H1 (cell line): ENCODE data around the gene AOPEP. TPM values are rescaled to one million over a fixed set of nuclear protein-coding genes. Genes with fewer than 3 reads are reported as not detected.

Experiments
- CTCF ChIA-PET: fragments of 300-600 bp; sonication (Branson Sonifier 250); formaldehyde crosslinking; loops from one replicate; lab custom pipeline; 2021; ENCODE audit not compliant: partially characterized antibody; lab: Charles Lee
- POLR2A ChIA-PET: fragments of 300-600 bp; sonication (Branson Sonifier 250); formaldehyde crosslinking; loops from one replicate; lab custom pipeline; 2021; ENCODE audit warnings: inconsistent platforms; ENCODE audit not compliant: partially characterized antibody; lab: Charles Lee
- DNase-seq, 2 experiments: peaks; one replicate each; pipeline versions ENCODE4 v3.0.0 to v3.0.0-alpha.2; 2010 to 2022; ENCODE audit warnings: low spot score in 2 of 2, low read depth in 1 of 2, mixed read lengths in 1 of 2
- FAIRE-seq: peaks from 2 replicates; lab custom pipeline; 2011; peaks lifted over from hg19 to GRCh38; lab: Jason Lieb, UNC
- H2AFZ ChIP-seq: 2 replicates; pipeline ENCODE4 v1.8.1; 2012; ENCODE audit warnings: low read length, inconsistent platforms
- H2AK5ac ChIP-seq: 2 replicates; pipeline ENCODE4 v1.6.1; 2013; ENCODE audit warnings: low read depth, low read length
- H2BK120ac ChIP-seq: replicated peaks from 2 replicates; pipeline ENCODE3; 2013; ENCODE audit warnings: low read depth, low read length, inconsistent platforms
- H2BK12ac ChIP-seq: 2 replicates; pipeline ENCODE4 v1.6.1; 2013; ENCODE audit warnings: low read depth, low read length
- H2BK15ac ChIP-seq: 2 replicates; pipeline ENCODE4 v1.6.1; 2013; ENCODE audit warnings: low read length
- H2BK20ac ChIP-seq: 2 replicates; pipeline ENCODE4 v1.6.1; 2013; ENCODE audit warnings: low read length
- H2BK5ac ChIP-seq: 2 replicates; pipeline ENCODE4 v1.6.1; 2013; ENCODE audit warnings: low read depth, low read length
- H3K14ac ChIP-seq: 2 replicates; pipeline ENCODE4 v1.6.1; 2013; ENCODE audit warnings: inconsistent platforms; ENCODE audit not compliant: insufficient read length
- H3K18ac ChIP-seq: 2 replicates; pipeline ENCODE4 v1.6.1; 2013; ENCODE audit warnings: low read length; ENCODE audit errors: extremely low read depth
- H3K23ac ChIP-seq: 2 replicates; pipeline ENCODE4 v1.6.1; 2013; ENCODE audit warnings: inconsistent platforms; ENCODE audit not compliant: insufficient read length
- H3K23me2 ChIP-seq: 2 replicates; pipeline ENCODE4 v1.6.1; 2013; ENCODE audit warnings: low read depth, low read length
- H3K27ac ChIP-seq: 2 replicates; pipeline ENCODE4 v1.6.1; 2011; ENCODE audit warnings: low read depth, low read length, inconsistent platforms
- H3K27me3 ChIP-seq, 4 experiments: replicated peaks in 1 of 4; 1 replicate in 1 of 4; 2 replicates in 3 of 4; pipeline versions ENCODE4 v1.6.1 to v1.8.1; 2011 to 2013; ENCODE audit warnings: low read length in 3 of 4, mild to moderate bottlenecking in 3 of 4, inconsistent platforms in 2 of 4, mixed read lengths in 2 of 4, moderate library complexity in 1 of 4; ENCODE audit not compliant: control insufficient read depth in 3 of 4, insufficient read depth in 3 of 4; ENCODE audit errors: extremely low read depth in 1 of 4
- H3K36me3 ChIP-seq, 4 experiments: 2 replicates each; pipeline versions ENCODE4 v1.6.1 to v1.8.1; 2011 to 2013; ENCODE audit warnings: mild to moderate bottlenecking in 4 of 4, low read length in 3 of 4, moderate library complexity in 2 of 4, control low read depth in 1 of 4, inconsistent platforms in 1 of 4; ENCODE audit not compliant: insufficient read depth in 4 of 4, control insufficient read depth in 2 of 4
- H3K4ac ChIP-seq: replicated peaks from 2 replicates; pipeline ENCODE3; 2013; ENCODE audit warnings: low read length, low read depth, mixed read lengths, inconsistent platforms; ENCODE audit not compliant: insufficient read length
- H3K4me1 ChIP-seq, 4 experiments: replicated peaks in 1 of 4; 1 replicate in 1 of 4; 2 replicates in 3 of 4; pipeline versions ENCODE4 v1.6.1 to v1.8.1; 2011 to 2013; ENCODE audit warnings: low read length in 3 of 4, inconsistent platforms in 2 of 4, mixed read lengths in 1 of 4; ENCODE audit not compliant: insufficient read depth in 4 of 4, control insufficient read depth in 3 of 4
- H3K4me2 ChIP-seq, 2 experiments: 2 replicates each; pipeline versions ENCODE4 v1.6.1 to v1.8.1; 2011 to 2013; ENCODE audit warnings: low read depth in 2 of 2, low read length in 2 of 2, control low read depth in 1 of 2, inconsistent platforms in 1 of 2, mild to moderate bottlenecking in 1 of 2; ENCODE audit not compliant: insufficient read depth in 1 of 2
- H3K4me3 ChIP-seq, 4 experiments: fragments of 200-600, 300-600 bp in 1 of 4; sonication (generic), shearing (Covaris generic), sonication (Bioruptor Twin) in 1 of 4; 2 replicates each; pipeline versions ENCODE4 v1.5.1 to v1.8.1; 2011 to 2016; ENCODE audit warnings: low read length in 4 of 4, low read depth in 3 of 4, control low read depth in 2 of 4, inconsistent platforms in 2 of 4, mild to moderate bottlenecking in 2 of 4, mixed read lengths in 1 of 4, moderate library complexity in 1 of 4; ENCODE audit not compliant: insufficient read depth in 2 of 4; ENCODE audit errors: extremely low read depth in 1 of 4
- H3K56ac ChIP-seq: replicated peaks from 2 replicates; pipeline ENCODE3; 2013; ENCODE audit warnings: low read depth, mild to moderate bottlenecking, mixed read lengths, low read length, inconsistent platforms; ENCODE audit not compliant: insufficient read length
- H3K79me1 ChIP-seq: 2 replicates; pipeline ENCODE4 v1.6.1; 2013; ENCODE audit warnings: low read depth, low read length, control low read depth
- H3K79me2 ChIP-seq, 2 experiments: 2 replicates each; pipeline versions ENCODE4 v1.6.1 to v1.8.1; 2012 to 2013; ENCODE audit warnings: low read length in 2 of 2, mild to moderate bottlenecking in 2 of 2, inconsistent platforms in 1 of 2; ENCODE audit not compliant: insufficient read depth in 2 of 2, control insufficient read depth in 1 of 2
- H3K9ac ChIP-seq, 4 experiments: replicated peaks in 1 of 4; 1 replicate in 1 of 4; 2 replicates in 3 of 4; pipeline versions ENCODE4 v1.6.1 to v1.8.1; 2011 to 2013; ENCODE audit warnings: low read depth in 3 of 4, low read length in 3 of 4, control low read depth in 2 of 4, mild to moderate bottlenecking in 2 of 4, moderate library complexity in 2 of 4, inconsistent platforms in 1 of 4; ENCODE audit errors: extremely low read depth in 1 of 4
- H3K9me3 ChIP-seq, 2 experiments: 2 replicates each; pipeline versions ENCODE4 v1.6.1 to v1.8.1; 2012 to 2013; ENCODE audit warnings: mild to moderate bottlenecking in 2 of 2, moderate library complexity in 2 of 2, control low read depth in 1 of 2, inconsistent platforms in 1 of 2, low read depth in 1 of 2, low read length in 1 of 2, mixed read lengths in 1 of 2; ENCODE audit not compliant: insufficient read depth in 2 of 2
- H4K20me1 ChIP-seq, 2 experiments: replicated peaks in 1 of 2; 2 replicates each; pipeline versions ENCODE3 to v1.8.1; 2011 to 2013; ENCODE audit warnings: inconsistent platforms in 2 of 2, low read length in 2 of 2, mild to moderate bottlenecking in 1 of 2; ENCODE audit not compliant: insufficient read depth in 2 of 2, control insufficient read depth in 1 of 2
- H4K5ac ChIP-seq: 2 replicates; pipeline ENCODE4 v1.6.1; 2013; ENCODE audit warnings: low read length, low read depth, mixed read lengths, inconsistent platforms; ENCODE audit not compliant: insufficient read length
- H4K8ac ChIP-seq: 2 replicates; pipeline ENCODE4 v1.8.0; 2013; ENCODE audit warnings: mild to moderate bottlenecking, moderate library complexity, low read length, inconsistent platforms; ENCODE audit not compliant: insufficient read depth; ENCODE audit errors: extremely low read depth
- H4K91ac ChIP-seq: replicated peaks from 2 replicates; pipeline ENCODE3; 2013; ENCODE audit warnings: low read length, mixed read lengths, inconsistent platforms; ENCODE audit not compliant: insufficient read length
- SIRT6 ChIP-seq: IDR thresholded peaks from one replicate; pipeline ENCODE4 v1.7.1; 2012; ENCODE audit warnings: low read length, inconsistent platforms
- SIX5 ChIP-seq: IDR thresholded peaks from 2 replicates; pipeline ENCODE4 v1.6.1; 2011; ENCODE audit warnings: mild to moderate bottlenecking, low read depth, low read length
- SP2 ChIP-seq: IDR thresholded peaks from 2 replicates; pipeline ENCODE4 v1.6.1; 2012; ENCODE audit warnings: mild to moderate bottlenecking, low read length, inconsistent platforms
- SP4 ChIP-seq: IDR thresholded peaks from 2 replicates; pipeline ENCODE4 v1.6.1; 2012; ENCODE audit warnings: low read length, inconsistent platforms
- WGBS, 2 experiments: shearing (Covaris generic) in 1 of 2; methylation state at CpG; one replicate each; pipeline versions ENCODE4 v1.1.6 to v1.1.7; 2013 to 2015; ENCODE audit warnings: low lambda C conversion rate in 2 of 2, mixed read lengths in 2 of 2, inconsistent platforms in 1 of 2, low coverage in 1 of 2, missing lambda C conversion rate in 1 of 2; ENCODE audit not compliant: insufficient replicate concordance in 2 of 2, insufficient coverage in 1 of 2, insufficient read length in 1 of 2; ENCODE audit errors: extremely low coverage in 1 of 2, missing lambda C conversion rate in 1 of 2; 5-methylcytosine and 5-hydroxymethylcytosine counted together
- polyA plus RNA-seq, 7 experiments: library from polyadenylated mRNA; depleted of rRNA in 3 of 7; stranded (reverse) in 5 of 7; unstranded in 2 of 7; fragments of >200 nt in 5 of 7; fragments of 200-250 nt in 2 of 7; gene quantifications; 1 replicate in 5 of 7; 2 replicates in 1 of 7; 4 replicates in 1 of 7; pipeline versions ENCODE4 v1.2.1 to v1.2.3, GENCODE V29; 2011 to 2013; ENCODE audit warnings: missing spikeins in 2 of 7, mixed read lengths in 2 of 7
- total RNA-seq: library from RNA; stranded (reverse); fragmentation: NEBNext Ultra II Directional; extraction: Animal tissue kit (Norgen Biotek cat#: 25700); gene quantifications from 2 replicates; pipeline ENCODE4 v1.2.1, GENCODE V29; 2021
- TF ChIP-seq, protein P1 (sequence below): IDR thresholded peaks from 2 replicates; pipeline ENCODE4 v1.6.1; 2012; ENCODE audit warnings: inconsistent platforms

The AOPEP gene
- total and polyA plus RNA-seq, 2 of the 8 experiments (the other 6 are each of a cell fraction or from before 2014, with no cell fraction given): 6.1 to 14.3 TPM

DNA sequence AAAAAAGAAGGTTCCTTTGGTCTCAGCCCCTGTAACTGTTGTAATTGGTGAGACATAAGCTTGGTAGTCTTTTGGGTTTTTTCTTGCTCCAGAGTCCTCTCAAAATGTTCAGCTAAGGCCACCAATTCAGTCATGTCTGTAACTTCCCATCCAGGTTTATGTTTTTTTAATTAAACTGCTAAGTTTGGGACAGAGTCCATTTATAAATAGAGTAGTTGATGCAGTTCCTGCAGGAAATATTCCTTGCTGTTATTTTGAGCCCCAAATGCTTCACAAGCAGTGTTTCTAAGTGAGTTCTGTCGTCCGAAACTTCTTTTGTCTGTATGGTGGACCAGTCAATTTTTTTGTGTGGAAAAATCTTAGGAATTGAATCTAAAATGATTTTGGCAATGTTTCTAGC lies 155.0 kb downstream of the AOPEP start:
- Histone ChIP-seq H2AFZ (no peak overlapping the region), H3K79me2 (no peaks in the 10 kb centered on the region), H2BK12ac (no peak overlapping the region), H2BK120ac (no peak overlapping the region), H3K9me3 (no peaks in the 10 kb centered on the region), H3K9ac (no peak overlapping the region), H3K4ac (no peak overlapping the region), H3K27ac (no peak overlapping the region), H4K8ac (no peak overlapping the region), H2BK15ac (no peak overlapping the region), H3K79me1 (no peaks in the 10 kb centered on the region), H3K56ac (no peak overlapping the region), H3K18ac (no peak overlapping the region), H2BK20ac (no peak overlapping the region), H2BK5ac (no peak overlapping the region), H4K5ac (no peak overlapping the region), H3K14ac (no peak overlapping the region), H3K36me3 (no peaks in the 10 kb centered on the region), H4K91ac (no peak overlapping the region), H2AK5ac (no peak overlapping the region), H3K27me3 (no peaks in the 10 kb centered on the region), H3K23me2 (no peaks in the 10 kb centered on the region), H3K4me2 (no peak overlapping the region), H4K20me1 (no peaks in the 10 kb centered on the region), H3K23ac (no peak overlapping the region), H3K4me3 (no peak overlapping the region), H3K4me1 (peaks cover 0 to 2% (median 0%) of the 10 kb centered on the region in 4 experiments; a peak in 1 of 7 replicates)
- DNase-seq (no peak), FAIRE-seq (no peak)
- 94% methylated on average over 2 of the region's 2 CpGs; no CpG with 5 or more reads in 1 of the 2 experiments for WGBS, 2 experiments
- ChIA-PET POLR2A (no interaction called here), CTCF (interaction anchor here (0.6 to 1.1 kb wide), 4 partner anchors 142 to 1202 kb away, joined by 3 to 4 read pairs (median 3); no protein-coding TSS in a partner anchor)
- TF ChIP-seq SIRT6: no peak
- no peak for TF ChIP-seq SP2
- TF ChIP-seq, protein P1, sequence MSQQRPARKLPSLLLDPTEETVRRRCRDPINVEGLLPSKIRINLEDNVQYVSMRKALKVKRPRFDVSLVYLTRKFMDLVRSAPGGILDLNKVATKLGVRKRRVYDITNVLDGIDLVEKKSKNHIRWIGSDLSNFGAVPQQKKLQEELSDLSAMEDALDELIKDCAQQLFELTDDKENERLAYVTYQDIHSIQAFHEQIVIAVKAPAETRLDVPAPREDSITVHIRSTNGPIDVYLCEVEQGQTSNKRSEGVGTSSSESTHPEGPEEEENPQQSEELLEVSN: no peak
- TF ChIP-seq SP4: no peak
- no peak for TF ChIP-seq SIX5
